Neural progenitor cell (in vitro differentiated cells): ENCODE data around the gene ZSWIM3. TPM values are rescaled to one million over a fixed set of nuclear protein-coding genes. Genes with fewer than 3 reads are reported as not detected.
A peak's percentile ranks its signal among the peaks of the same experiment; 100 is the strongest.

ENCODE experiments used
- DNase-seq: peaks from one replicate; pipeline ENCODE4 v3.0.0-alpha.2; 2016; ENCODE audit warnings: low spot score
- H2AFZ ChIP-seq: fragments of 200-600 bp; sonication (generic); replicated peaks from 2 replicates; pipeline ENCODE4 v1.6.1; 2016; ENCODE audit warnings: antibody characterized with exemption
- H3F3A ChIP-seq: fragments of 200-600 bp; sonication (generic); 2 replicates; pipeline ENCODE4 v1.6.1; 2016; ENCODE audit warnings: antibody characterized with exemption, low read depth
- H3K27ac ChIP-seq: fragments of 200-600 bp; sonication (generic); 2 replicates; pipeline ENCODE4 v1.5.1; 2016; ENCODE audit warnings: mild to moderate bottlenecking
- H3K27me3 ChIP-seq: fragments of 200-600 bp; sonication (generic); 2 replicates; pipeline ENCODE4 v1.6.1; 2016; ENCODE audit warnings: mild to moderate bottlenecking, moderate library complexity
- H3K36me3 ChIP-seq: fragments of 200-600 bp; sonication (generic); 2 replicates; pipeline ENCODE4 v1.5.1; 2016
- H3K4me1 ChIP-seq: fragments of 200-600 bp; sonication (generic); 2 replicates; pipeline ENCODE4 v1.6.1; 2016; ENCODE audit warnings: mixed run types
- H3K4me2 ChIP-seq: fragments of 200-600 bp; sonication (generic); 2 replicates; pipeline ENCODE4 v1.6.1; 2016
- H3K4me3 ChIP-seq: fragments of 200-600 bp; sonication (generic); 2 replicates; pipeline ENCODE4 v1.5.1; 2016
- H3K79me2 ChIP-seq: fragments of 200-600 bp; sonication (generic); 2 replicates; pipeline ENCODE4 v1.6.1; 2016; ENCODE audit warnings: low read depth
- H3K9ac ChIP-seq: fragments of 200-600 bp; sonication (generic); 2 replicates; pipeline ENCODE4 v1.6.1; 2016
- H3K9me3 ChIP-seq: fragments of 200-600 bp; sonication (generic); 2 replicates; pipeline ENCODE4 v1.5.1; 2016; ENCODE audit warnings: low read depth
- H4K20me1 ChIP-seq: fragments of 200-600 bp; sonication (generic); 2 replicates; pipeline ENCODE4 v1.6.1; 2016; ENCODE audit warnings: low read depth
- H3K27ac Mint-ChIP-seq: 3 replicates; pipeline ENCODE4 v1.8.0; 2021; ENCODE audit warnings: mixed read lengths
- H3K27me3 Mint-ChIP-seq: 2 replicates; pipeline ENCODE4 v1.8.0; 2022; ENCODE audit warnings: low read depth, mild to moderate bottlenecking, inconsistent platforms, moderate library complexity, mixed read lengths; ENCODE audit not compliant: insufficient read depth
- H3K36me3 Mint-ChIP-seq: 3 replicates; pipeline ENCODE4 v1.8.0; 2021; ENCODE audit warnings: mixed read lengths
- H3K4me1 Mint-ChIP-seq: 3 replicates; pipeline ENCODE4 v1.8.0; 2021; ENCODE audit warnings: mixed read lengths
- H3K4me3 Mint-ChIP-seq: 3 replicates; pipeline ENCODE4 v1.8.0; 2021; ENCODE audit warnings: mild to moderate bottlenecking, moderate library complexity, mixed read lengths
- H3K9me3 Mint-ChIP-seq: 3 replicates; pipeline ENCODE4 v1.8.0; 2020; ENCODE audit warnings: mixed read lengths
- CTCF ChIP-seq: fragments of 200-600 bp; sonication (generic); IDR thresholded peaks from 2 replicates; pipeline ENCODE4 v1.5.1; 2017; ENCODE audit warnings: antibody characterized with exemption, mild to moderate bottlenecking
- EZH2 ChIP-seq: fragments of 200-600 bp; sonication (generic); IDR thresholded peaks from 2 replicates; pipeline ENCODE4 v1.6.1; 2017; ENCODE audit warnings: antibody characterized with exemption, mild to moderate bottlenecking, moderate library complexity
- EZH2phosphoT487 ChIP-seq: fragments of 200-600 bp; sonication (generic); IDR thresholded peaks from 2 replicates; pipeline ENCODE4 v1.6.1; 2017; ENCODE audit warnings: antibody characterized with exemption
- total RNA-seq: library from RNA; depleted of rRNA; stranded (reverse); fragments of >200 nt; gene quantifications from 2 replicates; pipeline ENCODE4 v1.2.3, GENCODE V29; 2015; ENCODE audit warnings: low replicate concordance

ZSWIM3 gene
- total RNA-seq, 1 donor from 2014 or later: 3.7 TPM

- no peak overlapping the region for H3K27ac ChIP-seq
- H4K20me1 ChIP-seq: no peaks in the 10 kb centered on the region
- H3K4me3 ChIP-seq: no peak overlapping the region
- peaks cover 16% of the 10 kb centered on the region for H3K4me1 ChIP-seq
- H3K4me2 ChIP-seq: no peak overlapping the region
- H3K9me3 ChIP-seq: no peaks in the 10 kb centered on the region
- TF ChIP-seq EZH2phosphoT487 (no peak), CTCF (no peak), EZH2 (no peak)
- DNase-seq: no peak
- no peaks in the 10 kb centered on the region for H3K36me3 ChIP-seq
- no peaks in the 10 kb centered on the region for H3K79me2 ChIP-seq
- H3K9ac ChIP-seq: no peak overlapping the region
- no peak overlapping the region for H2AFZ ChIP-seq
- Mint-ChIP-seq H3K27ac (no peak overlapping the region), H3K4me3 (no peak overlapping the region), H3K4me1 (peaks cover 38% of the 10 kb centered on the region), H3K36me3 (no peaks in the 10 kb centered on the region), H3K9me3 (no peaks in the 10 kb centered on the region), H3K27me3 (peaks cover 9% of the 10 kb centered on the region)
- H3F3A ChIP-seq: peaks cover 10% of the 10 kb centered on the region
- no peaks in the 10 kb centered on the region for H3K27me3 ChIP-seq
Observed at GRCh38 chr20:45921337-45922189, 64.1 kb downstream of the ZSWIM3 start.

GRCh38 chr20:45924391-45925261 lies 67.2 kb downstream of the ZSWIM3 start:
- peaks cover 32% of the 10 kb centered on the region for H3K4me1 Mint-ChIP-seq
- H3K9me3 Mint-ChIP-seq: no peaks in the 10 kb centered on the region
- Histone ChIP-seq H3K4me2 (no peak overlapping the region), H4K20me1 (no peaks in the 10 kb centered on the region), H2AFZ (no peak overlapping the region), H3F3A (peaks cover 21% of the 10 kb centered on the region), H3K27me3 (no peaks in the 10 kb centered on the region), H3K27ac (no peak overlapping the region), H3K36me3 (no peaks in the 10 kb centered on the region), H3K4me3 (no peak overlapping the region), H3K4me1 (peaks cover 15% of the 10 kb centered on the region), H3K9ac (no peak overlapping the region), H3K9me3 (no peaks in the 10 kb centered on the region), H3K79me2 (no peaks in the 10 kb centered on the region)
- no peaks in the 10 kb centered on the region for H3K36me3 Mint-ChIP-seq
- peak overlapping the region; percentile 29 for H3K27ac Mint-ChIP-seq
- DNase-seq: no peak
- peaks cover 12% of the 10 kb centered on the region for H3K27me3 Mint-ChIP-seq
- no peak overlapping the region for H3K4me3 Mint-ChIP-seq
- TF ChIP-seq EZH2: no peak
- no peak for TF ChIP-seq EZH2phosphoT487
- no peak for TF ChIP-seq CTCF

DNA sequence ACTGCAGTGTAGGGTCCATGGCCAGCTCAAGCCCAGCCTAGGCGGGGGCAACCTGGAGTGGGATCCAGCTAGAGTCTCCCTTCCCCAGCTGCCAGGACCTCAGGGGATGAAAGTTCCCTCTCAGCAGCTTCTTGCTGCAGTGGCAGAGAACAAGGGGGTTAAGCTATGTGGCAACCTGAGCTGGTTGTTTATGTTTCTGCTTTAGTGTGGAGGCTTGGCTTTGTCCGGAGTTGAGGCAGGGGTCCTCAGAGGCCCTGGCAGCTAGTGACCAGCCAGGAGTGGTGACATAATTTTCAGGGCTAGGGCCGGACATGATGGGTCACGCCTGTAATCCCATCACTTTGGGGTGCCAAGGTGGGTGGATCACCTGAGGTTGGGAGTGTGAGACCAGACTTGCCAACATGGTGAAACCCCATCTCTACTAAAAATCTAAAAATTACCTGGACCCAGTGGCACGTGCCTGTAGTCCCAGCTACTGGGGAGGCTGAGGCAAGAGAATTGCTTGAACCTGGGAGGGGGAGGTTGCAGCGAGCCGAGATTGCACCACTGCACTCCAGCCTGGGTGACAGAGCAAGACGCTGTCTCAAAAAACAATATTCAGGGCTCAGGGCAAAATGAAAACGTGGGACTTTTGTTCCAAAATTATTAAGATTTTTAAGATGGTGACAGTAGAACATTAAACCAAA lies 68.5 kb downstream of the ZSWIM3 start:
- DNase-seq: peak; percentile 42
- Histone ChIP-seq H3K27ac (peak overlapping the region; percentile 58), H4K20me1 (no peaks in the 10 kb centered on the region), H3K4me3 (no peak overlapping the region), H3K9ac (no peak overlapping the region), H3K36me3 (no peaks in the 10 kb centered on the region), H3F3A (peaks cover 26% of the 10 kb centered on the region), H3K4me1 (peaks cover 13% of the 10 kb centered on the region), H3K4me2 (peak overlapping the region; percentile 38), H2AFZ (no peak overlapping the region), H3K9me3 (no peaks in the 10 kb centered on the region), H3K79me2 (no peaks in the 10 kb centered on the region), H3K27me3 (no peaks in the 10 kb centered on the region)
- no peak overlapping the region for H3K4me3 Mint-ChIP-seq
- TF ChIP-seq EZH2phosphoT487: no peak
- TF ChIP-seq CTCF: no peak
- no peak for TF ChIP-seq EZH2
- H3K4me1 Mint-ChIP-seq: peaks cover 23% of the 10 kb centered on the region
- no peaks in the 10 kb centered on the region for H3K9me3 Mint-ChIP-seq
- H3K27ac Mint-ChIP-seq: no peak overlapping the region
- peaks cover 12% of the 10 kb centered on the region for H3K27me3 Mint-ChIP-seq
- H3K36me3 Mint-ChIP-seq: no peaks in the 10 kb centered on the region
